ENCODE results near the gene SLC19A1.
"Not testable (repeated sequence)": the region's sequence is repeated elsewhere in the genome, so short reads cannot be mapped to it uniquely, and the experiment has no call there.

The SLC19A1 gene

GRCh38 chr21:45509566-45510465 is 32.4 kb downstream of the SLC19A1 start:
- no peak overlapping the region for H3K27ac ChIP-seq
- no peak for DNase-seq (ENCODE audit: low read depth, low spot score)

DNA sequence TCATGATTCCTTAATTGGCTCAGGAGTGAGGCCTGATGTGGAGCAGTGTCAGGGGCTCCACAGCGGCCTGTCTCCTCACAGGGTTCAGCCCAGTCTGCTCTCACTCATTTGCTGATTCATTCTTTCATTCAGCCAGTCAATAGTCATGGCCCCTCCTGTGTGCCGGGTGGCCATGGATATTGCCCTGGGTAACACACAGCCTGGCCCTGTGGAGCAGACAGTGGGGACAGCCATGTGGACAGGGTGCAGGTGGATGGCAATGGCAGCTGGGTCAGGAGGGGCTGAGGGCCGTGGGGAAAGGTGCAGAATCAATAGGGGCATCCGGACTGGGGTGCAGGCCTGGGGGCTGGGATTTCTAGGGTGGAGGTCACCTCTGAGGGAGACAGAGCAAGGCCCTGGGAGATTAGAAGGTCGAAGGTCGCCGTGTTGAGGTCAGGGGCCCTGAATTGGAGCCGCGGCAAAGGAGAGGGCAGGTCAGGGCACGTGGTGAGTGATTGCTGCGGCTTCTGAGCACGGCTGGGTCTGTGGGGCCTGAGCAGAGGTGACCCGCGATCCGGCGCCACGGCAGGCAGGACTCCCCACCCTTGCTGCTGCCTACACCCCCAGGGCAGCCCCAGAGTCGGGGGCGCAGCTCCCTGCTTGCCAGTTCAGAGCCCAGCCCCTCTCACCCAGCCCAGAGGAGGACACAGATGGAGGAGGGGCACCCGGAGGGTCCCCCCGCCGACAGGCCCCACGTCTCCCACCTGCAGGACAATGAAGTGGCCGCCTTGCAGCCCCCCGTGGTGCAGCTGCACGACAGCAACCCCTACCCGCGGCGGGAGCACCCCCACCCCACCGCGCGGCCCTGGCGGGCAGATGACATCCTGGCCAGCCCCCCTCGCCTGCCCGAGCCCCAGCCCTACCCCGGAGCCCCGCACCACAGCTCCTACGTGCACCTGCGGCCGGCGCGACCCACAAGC is 33.4 kb downstream of the SLC19A1 start:
- H3K27ac ChIP-seq, result no peak overlapping the region
- DNase-seq (ENCODE audit: low read depth, low spot score), result no peak

DNA sequence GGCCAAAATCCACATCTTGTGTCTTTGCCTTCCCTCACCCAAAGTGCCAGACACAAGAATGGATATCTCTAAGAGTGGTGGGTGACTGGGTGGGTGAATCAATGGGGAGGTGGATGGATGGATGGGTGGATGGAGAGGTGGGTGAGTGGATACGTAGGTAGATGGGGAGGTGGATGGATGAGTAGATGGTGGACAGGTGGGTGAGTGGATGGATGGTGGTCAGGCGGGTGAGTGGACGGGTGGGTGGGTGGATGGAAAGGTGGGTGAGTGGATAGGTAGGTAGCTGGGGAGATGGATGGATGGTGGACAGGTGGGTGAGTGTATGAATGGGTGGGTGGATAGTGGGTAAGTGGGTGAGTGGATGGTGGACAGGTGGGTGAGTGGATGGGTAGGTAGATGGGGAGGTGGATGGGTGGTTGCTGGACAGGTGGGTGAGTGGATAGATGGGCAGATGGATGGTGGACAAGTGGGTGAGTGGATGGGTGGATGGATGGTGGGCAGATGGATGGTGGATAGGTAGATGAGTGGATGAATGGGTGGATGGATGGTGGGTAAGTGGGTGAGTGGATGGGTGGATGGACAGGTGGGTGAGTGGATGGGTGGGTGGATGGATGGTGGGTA is 34.2 kb downstream of the SLC19A1 start:
- no peak for DNase-seq (ENCODE audit: low read depth, low spot score)
- no peak overlapping the region for H3K27ac ChIP-seq

- no peak overlapping the region for H3K27ac ChIP-seq
- DNase-seq (ENCODE audit: low read depth, low spot score), result no peak
Measured at GRCh38 chr21:45507523-45507875, 34.7 kb downstream of the SLC19A1 start.

DNA sequence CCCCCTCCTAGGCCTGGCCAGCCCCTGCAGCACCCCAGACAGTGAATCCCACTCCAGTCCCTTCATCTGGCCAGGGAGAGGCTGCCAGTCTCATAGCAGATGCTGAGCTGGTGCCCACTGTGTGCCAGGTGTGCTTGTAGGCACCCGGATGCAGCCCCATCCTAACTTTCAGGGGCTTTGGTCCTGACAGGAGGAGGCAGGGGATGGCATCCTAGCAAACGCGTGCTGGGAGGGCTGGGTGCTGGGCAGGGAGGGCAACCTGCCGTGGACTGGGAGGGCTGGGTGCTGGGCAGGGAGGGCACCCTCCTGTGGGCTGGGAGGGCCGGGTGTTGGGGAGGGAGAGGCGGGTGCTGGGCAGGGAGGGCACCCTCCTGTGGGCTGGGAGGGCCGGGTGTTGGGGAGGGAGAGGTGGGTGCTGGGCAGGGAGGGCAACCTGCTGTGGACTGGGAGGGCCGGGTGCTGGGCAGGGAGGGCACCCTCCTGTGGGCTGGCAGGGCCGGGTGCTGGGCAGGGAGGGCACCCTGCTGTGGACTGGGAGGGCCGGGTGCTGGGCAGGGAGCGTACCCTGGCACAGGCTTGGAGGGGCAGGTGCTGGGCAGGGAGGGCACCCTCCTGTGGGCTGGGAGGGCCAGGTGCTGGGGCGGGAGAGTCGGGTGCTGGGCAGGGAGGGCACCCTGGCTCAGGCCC is 35.3 kb downstream of the SLC19A1 start:
- DNase-seq (ENCODE audit: low read depth, low spot score), result no peak
- H3K27ac ChIP-seq, result no peak overlapping the region

- DNase-seq (ENCODE audit: low read depth, low spot score), result no peak
- H3K27ac ChIP-seq, result no peak overlapping the region
Measured at GRCh38 chr21:45506241-45506817, 35.9 kb downstream of the SLC19A1 start.

GRCh38 chr21:45505416-45506021 is 36.7 kb downstream of the SLC19A1 start:
- DNase-seq (ENCODE audit: low read depth, low spot score), result no peak
- no peak overlapping the region for H3K27ac ChIP-seq

GRCh38 chr21:45504516-45505415 is 37.5 kb downstream of the SLC19A1 start:
- DNase-seq (ENCODE audit: low read depth, low spot score), result no peak
- no peak overlapping the region for H3K27ac ChIP-seq

DNA sequence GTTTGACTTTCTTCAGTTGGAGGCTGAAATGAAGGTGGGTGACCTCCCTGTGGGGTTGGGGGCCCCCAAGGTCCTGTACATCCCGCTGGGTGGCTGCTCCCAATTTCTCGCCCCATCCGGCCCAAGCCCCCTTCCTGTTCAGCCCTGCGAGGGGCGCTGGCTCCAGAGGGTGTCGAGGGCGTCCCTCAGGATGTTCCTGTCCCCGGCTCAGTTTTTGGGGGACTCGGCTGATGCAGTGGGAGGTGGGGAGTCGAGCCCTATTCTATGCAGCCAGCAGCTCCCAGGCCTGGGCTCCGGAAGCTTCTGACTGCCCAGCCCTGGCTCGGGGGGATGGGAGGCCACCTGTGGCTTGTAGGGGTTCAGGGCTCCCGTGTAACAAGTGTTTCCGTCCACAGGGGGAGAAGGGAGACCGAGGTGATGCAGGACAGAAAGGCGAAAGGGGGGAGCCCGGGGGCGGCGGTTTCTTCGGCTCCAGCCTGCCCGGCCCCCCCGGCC is 38.2 kb downstream of the SLC19A1 start:
- no peak for DNase-seq (ENCODE audit: low read depth, low spot score)
- H3K27ac ChIP-seq, result no peak overlapping the region

GRCh38 chr21:45503226-45503625 is 39.0 kb downstream of the SLC19A1 start:
- not testable (repeated sequence) for H3K27ac ChIP-seq; DNase-seq (ENCODE audit: low read depth, low spot score)

DNA sequence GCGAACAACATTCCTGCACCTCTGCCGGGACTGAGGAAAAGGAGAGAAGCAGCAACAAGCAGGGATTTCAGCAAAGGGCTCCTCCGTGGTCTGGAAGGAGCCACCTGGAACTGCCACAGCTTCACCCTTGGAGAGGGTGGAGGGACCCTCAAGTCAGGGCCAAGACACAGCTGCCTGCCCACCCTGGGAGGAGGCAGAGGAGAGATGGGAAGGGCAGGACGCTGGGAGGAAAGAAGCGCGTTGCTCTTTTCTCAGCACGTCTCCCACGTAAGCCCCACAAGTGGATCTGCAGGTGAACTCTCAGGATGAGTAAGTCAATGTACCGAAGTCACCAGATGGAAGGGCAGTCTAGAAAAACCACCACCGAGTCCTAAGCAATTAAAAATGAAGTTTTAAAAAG is 39.6 kb downstream of the SLC19A1 start:
- DNase-seq (ENCODE audit: low read depth, low spot score), result no peak
- no peak overlapping the region for H3K27ac ChIP-seq

DNA sequence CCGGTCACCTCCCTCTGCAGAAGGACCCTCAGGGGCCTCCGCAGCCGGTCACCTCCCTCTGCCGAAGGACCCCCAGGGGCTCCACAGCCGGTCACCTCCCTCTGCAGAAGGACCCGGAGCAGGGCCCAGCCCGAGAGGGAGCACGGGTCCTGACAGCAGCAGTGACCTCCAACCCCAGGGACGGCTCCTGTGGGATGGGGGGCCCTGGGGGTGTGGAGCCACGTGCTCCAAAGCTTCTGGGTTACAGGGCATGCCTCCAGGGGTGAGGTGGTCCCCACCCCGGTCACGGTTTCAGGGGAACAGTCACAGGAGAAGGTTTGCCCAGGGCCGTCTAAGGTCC is 40.3 kb downstream of the SLC19A1 start:
- DNase-seq (ENCODE audit: low read depth, low spot score), result no peak
- no peak overlapping the region for H3K27ac ChIP-seq

- not testable (repeated sequence) for DNase-seq (ENCODE audit: low read depth, low spot score); H3K27ac ChIP-seq
Measured at GRCh38 chr21:45501081-45502005, 40.9 kb downstream of the SLC19A1 start.

DNA sequence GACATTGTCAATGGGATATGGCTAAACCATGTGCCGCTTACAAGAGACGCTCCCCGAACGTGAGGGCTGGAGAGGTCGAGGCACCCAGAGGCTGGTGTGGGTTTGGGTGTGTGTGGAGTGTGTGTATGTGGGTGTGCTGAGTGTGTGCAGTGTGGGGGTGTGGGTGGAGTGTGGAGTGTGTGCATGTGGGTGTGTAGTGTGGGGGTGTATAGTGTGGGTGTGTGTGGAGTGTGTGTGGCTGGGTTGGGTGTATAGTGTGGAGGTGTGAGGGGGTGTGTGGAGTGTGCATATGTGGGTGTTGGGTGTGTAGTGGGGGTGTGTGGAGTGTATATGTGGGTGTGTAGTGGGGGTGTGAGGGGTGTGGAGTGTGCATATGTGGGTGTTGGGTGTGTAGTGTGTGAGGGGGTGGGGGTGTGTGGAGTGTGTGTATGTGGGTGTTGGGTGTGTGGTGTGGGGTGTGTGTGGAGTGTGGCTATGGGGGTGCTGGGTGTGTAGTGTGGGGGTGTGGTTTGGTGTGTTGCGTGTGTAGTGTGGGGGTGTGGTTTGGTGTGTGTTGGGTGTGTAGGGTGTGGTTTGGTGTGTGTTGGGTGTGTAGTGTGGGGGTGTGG is 42.2 kb downstream of the SLC19A1 start:
- DNase-seq (ENCODE audit: low read depth, low spot score), result no peak
- H3K27ac ChIP-seq, result no peak overlapping the region

- H3K27ac ChIP-seq, result no peak overlapping the region
- no peak for DNase-seq (ENCODE audit: low read depth, low spot score)
Measured at GRCh38 chr21:45499201-45499750, 43.0 kb downstream of the SLC19A1 start.

DNA sequence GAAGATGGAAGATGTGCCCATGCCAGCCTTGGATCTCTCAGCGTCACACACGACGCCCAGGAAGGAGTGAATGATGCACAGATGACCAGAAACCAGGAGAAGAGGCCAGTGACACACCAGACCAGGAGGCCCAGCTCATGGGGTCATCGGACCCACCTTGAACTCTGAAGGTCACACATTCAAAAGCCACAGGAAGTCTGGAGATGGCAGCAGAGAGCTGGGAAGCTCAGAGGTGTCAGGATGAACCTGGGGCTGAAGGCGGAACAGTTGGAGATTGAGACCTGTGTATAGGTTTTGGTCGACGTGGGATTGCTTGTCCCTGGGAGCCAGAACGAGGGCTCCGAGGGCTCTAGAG is 43.6 kb downstream of the SLC19A1 start:
- no peak for DNase-seq (ENCODE audit: low read depth, low spot score)
- no peak overlapping the region for H3K27ac ChIP-seq

Measured in epithelial cell of prostate (primary cell).